Dedifferentiated amniotic fluid mesenchymal stem cell (primary cell): ENCODE results near the gene FAM180A.
"Not testable (repeated sequence)": the region's sequence is repeated elsewhere in the genome, so short reads cannot be mapped to it uniquely, and the experiment has no call there.

Source experiments
- DNase-seq: peaks from one replicate; pipeline ENCODE4 v3.0.0-alpha.2; 2016; ENCODE audit errors: extremely low spot score

FAM180A gene

GRCh38 chr7:135748770-135749169 is at the start of gene FAM180A:
Gene FAM180A, minus strand, starts transcription at chr7:135748813. Its CDS starts 233 bp downstream, at chr7:135748580.
- peak; percentile 95 for DNase-seq

GRCh38 chr7:135798095-135798494 is 49.5 kb upstream of the FAM180A start:
- no peak for DNase-seq

DNA sequence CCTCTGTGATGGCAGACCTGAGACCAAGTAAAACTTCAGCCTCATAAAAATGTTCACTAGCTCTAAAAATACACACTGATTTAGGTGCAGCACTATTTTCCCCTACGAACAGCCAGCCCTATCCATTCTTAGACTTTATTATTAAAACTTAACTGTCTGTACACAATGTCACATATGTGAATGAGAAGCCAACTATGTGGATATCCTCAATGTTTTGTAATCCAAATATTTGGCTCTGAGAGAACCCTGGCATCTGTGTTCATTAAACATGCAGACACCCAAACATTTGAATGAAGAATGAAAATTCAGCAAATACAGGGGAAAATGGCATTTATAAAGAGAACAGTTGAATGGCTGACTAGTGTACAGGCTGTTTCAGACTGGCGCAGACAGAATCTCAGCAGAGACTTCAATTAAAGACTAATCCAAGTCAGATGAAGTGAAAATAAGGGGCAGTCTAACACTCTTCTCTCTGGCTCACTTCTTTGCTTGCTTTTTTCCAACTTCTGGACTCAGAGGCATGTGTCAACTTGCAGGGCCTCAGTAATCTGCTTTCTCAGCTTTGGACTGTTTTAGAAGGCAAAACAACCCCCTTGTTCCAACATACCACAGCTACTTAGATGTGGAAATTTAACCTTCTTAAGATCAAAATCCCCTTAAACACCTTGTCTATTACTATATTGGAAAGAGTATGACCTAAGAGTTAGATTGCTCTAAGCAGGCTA is 47.4 kb upstream of the FAM180A start:
- DNase-seq = no peak

DNA sequence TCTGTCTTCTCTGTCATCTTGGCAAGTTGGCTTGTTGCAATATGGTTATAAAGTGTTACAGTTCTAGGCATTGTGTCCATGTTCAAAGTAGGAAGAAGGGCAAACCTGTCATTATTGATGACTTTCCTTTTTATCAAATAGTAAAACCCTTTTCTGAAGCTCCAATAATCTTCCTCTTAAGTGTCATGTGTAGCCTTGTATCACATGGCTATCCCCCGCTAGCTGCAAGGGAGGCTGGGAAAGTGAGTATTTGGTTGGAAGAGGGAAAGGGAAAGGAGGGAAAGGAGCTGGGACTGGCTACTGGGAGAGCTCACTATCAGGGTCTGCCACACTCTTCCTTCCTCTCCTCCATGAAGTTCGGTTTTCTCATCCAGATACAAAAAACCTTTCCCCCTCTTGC is 45.2 kb upstream of the FAM180A start:
- DNase-seq = no peak

DNA sequence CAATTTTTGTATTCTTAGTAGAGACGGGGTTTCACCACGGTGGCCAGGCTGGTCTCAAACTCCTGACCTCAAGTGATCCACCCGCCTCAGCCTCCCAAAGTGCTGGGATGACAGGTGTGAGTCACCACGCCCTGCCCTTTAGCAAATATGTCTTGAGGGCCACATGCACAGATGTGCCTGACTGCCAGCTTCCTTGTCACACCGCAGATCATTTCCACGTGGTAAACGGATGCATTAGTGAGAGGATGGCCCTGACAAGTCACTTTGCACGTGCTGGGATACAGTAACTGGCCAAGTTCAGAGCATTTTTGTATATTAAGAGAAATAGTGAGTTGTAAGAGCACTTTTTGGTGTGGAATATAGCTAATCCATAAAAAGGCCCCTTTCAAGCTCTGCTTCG is 44.3 kb upstream of the FAM180A start:
- no peak for DNase-seq

DNA sequence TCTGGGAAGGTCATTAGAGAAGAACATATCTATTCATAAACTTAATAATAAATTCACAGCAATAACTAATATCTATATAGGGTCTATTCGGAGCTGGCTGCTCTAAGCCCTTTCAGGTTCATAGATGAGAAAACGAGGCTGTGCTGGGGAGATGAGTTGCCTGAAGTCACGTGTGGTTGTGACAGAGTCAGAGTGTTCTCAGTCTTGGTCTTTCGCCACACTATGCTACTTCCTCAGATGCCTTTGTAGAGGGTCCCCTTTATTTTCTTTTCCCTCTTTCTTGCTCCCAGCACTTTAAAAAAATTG is 43.7 kb upstream of the FAM180A start:
- no peak for DNase-seq

DNA sequence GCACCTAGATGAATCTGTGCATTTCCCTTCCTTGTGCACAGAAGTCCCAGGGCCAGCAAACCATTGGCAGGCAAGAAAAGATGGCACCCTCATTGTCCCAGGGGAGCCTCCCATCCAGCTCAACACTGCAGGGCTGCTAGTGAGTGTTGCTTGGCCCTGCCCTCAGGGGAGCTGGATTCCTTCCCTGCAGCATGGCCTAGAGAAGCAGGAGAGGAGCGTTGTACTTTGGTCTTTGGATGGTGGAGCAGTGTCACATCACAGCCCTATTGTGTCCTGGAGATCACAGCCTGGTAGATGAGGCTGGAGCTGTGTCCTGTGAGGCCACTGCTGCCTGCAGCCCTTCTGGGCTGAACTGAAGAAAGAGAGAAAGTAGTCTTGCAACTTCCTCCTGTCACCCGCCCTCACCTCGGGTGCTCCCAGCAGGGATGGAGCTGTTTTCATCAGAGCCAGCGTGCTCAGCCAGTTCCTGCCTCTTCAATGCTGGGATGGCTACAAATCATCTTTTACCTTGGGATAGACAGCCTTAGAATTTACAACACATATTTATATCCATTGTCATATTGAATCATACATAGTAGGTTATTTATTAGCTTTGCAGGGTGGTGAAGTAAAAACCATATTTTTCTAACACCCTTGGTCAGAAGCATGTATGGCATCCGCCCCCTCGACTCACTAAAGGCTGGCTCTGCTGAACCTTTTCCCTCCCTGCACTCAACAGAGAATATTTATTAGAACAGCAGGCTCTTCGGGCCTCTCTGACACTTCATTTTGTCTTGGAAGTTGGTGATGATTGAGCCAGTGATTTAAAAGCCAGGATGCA is 43.1 kb upstream of the FAM180A start:
- DNase-seq = no peak

- no peak for DNase-seq
These were observed 41.9 kb upstream of the FAM180A start for GRCh38 chr7:135790371-135790977.

DNA sequence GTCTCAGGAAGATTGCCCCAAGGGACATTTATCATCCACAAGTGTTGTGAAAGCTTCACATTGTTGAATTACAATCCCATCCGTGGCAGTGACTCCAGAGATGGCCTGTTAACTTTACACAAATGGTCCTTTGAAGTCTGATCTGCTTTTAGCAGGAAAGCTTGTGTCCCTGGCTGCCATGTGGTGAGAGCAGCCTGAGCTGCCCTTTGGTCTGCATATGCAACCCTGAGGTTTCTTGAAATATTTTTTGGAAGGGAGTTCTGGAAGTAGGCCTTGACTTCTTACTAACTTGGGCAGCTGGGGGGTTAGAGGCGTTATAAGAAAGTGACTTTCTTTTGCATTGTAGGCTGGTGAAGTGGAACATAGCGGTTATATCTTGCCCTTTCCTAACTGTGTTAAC is 41.3 kb upstream of the FAM180A start:
- DNase-seq = no peak

GRCh38 chr7:135789431-135789830 is 40.8 kb upstream of the FAM180A start:
- DNase-seq = no peak

- no peak for DNase-seq
These were observed 38.3 kb upstream of the FAM180A start for GRCh38 chr7:135786911-135787310.

DNA sequence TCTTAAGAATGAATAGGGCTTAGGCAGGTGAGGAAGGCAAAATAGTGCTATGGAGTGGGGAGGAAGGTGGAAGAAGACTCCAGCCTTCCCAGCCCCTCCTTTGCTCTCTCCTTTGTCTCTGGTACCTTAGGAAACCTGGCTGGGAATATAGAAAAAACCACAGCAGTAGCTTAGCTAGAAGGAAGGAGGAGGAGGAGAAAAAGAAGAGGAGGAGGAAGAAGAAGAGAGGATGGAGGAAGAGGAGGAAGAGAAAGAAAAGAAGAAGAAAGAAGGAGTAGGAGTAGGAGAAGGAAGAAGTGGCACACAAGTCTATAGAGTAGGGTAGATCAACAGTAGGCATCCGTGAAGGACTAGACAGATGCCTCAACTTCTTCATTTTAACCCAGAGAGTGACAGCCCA is 36.5 kb upstream of the FAM180A start:
- DNase-seq = no peak

DNA sequence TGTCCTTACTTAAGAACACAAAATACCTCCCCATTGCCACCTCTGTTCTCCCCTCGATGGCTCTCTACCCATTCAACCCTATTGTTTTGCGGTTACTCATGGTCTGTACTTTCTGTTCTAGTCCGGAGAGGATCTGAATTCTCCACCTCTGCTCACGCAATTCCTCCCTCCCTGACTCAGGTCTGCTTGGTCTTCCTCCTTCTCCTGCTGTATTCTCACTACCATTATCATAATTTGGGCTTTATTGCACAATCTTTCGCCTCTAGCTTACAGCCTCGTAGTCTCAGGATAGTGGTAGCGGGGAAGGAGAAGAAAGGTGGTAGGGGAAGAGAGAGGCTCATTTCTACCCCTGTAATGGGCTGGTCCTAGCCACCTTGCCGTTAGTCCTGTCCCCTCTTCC is 35.4 kb upstream of the FAM180A start:
- no peak for DNase-seq

GRCh38 chr7:135782801-135783200 is 34.2 kb upstream of the FAM180A start:
- DNase-seq = no peak

DNA sequence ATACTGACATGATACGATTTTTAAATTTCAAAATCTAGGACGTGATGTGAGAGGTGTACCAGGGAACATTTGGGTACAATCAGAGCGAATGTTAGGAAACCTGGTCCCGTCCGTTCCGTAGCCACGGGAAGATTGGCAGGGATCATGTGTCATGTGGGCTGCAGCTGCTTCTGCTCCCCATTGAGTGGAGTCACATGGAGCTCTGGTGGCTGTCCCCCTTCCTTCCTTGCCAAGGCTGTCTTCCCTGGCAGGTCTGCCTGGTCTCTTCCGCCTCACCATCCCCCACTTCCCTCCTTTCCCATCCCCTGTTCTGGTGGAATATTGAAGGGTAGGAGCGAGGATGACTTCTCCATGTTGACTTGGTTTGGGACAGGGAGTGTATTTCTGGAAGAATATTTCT is 33.8 kb upstream of the FAM180A start:
- DNase-seq = no peak

- DNase-seq = no peak
These were observed 29.2 kb upstream of the FAM180A start for GRCh38 chr7:135777626-135778398.

DNA sequence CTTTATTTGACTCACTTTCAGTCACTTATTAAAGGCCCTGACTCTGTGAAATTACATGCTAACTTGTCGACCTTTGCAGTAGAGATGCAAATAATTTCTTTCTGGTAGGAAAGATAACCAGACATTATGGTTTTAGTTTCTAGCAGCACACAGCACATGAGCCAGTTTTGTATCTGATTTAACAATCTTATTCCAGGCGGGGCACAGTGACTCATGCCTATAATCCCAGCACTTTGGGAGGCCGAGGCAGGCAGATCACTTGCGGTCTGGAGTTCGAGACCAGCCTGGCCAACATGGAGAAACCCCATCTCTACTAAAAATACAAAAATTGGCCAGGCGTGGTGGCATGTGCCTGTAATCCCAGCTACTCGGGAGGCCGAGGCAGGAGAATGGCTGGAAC is 27.3 kb upstream of the FAM180A start:
- not testable (repeated sequence) for DNase-seq

GRCh38 chr7:135775230-135775629 is 26.6 kb upstream of the FAM180A start:
- no peak for DNase-seq

DNA sequence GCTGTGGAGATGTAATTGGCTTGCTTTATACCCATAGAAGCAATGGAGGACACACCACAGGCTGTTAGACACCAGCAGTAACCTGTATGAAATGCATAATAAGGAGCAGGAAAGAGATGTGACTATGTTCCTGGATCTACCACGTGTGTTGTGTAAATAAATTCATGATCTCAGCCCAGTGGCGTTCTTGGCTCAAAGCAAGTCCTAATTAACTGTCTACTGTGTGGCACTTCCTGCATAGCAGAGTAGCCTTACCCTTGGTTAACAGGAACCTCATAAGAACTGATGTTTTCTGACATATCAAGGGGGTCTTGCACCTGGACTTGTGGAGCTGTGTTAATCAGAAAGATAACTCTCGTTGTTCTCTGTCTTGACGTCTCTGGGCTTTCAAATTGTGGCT is 25.7 kb upstream of the FAM180A start:
- DNase-seq = peak; percentile 68

GRCh38 chr7:135773464-135773863 is 24.9 kb upstream of the FAM180A start:
- DNase-seq = no peak

GRCh38 chr7:135772639-135773222 is 24.1 kb upstream of the FAM180A start:
- no peak for DNase-seq
